ENCODE results near the gene WNT6.

- TF ChIP-seq, protein P1, sequence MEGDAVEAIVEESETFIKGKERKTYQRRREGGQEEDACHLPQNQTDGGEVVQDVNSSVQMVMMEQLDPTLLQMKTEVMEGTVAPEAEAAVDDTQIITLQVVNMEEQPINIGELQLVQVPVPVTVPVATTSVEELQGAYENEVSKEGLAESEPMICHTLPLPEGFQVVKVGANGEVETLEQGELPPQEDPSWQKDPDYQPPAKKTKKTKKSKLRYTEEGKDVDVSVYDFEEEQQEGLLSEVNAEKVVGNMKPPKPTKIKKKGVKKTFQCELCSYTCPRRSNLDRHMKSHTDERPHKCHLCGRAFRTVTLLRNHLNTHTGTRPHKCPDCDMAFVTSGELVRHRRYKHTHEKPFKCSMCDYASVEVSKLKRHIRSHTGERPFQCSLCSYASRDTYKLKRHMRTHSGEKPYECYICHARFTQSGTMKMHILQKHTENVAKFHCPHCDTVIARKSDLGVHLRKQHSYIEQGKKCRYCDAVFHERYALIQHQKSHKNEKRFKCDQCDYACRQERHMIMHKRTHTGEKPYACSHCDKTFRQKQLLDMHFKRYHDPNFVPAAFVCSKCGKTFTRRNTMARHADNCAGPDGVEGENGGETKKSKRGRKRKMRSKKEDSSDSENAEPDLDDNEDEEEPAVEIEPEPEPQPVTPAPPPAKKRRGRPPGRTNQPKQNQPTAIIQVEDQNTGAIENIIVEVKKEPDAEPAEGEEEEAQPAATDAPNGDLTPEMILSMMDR (IDR thresholded peaks at IDR 0.05) = no peak
- no peak for TF ChIP-seq ZFX (IDR thresholded peaks at IDR 0.05; ENCODE audit: borderline replicate concordance)
Observed at GRCh38 chr2:218863021-218863520, 3.5 kb downstream of the WNT6 start.
